Thoracic aorta (tissue), 2 donors: ENCODE results near the gene ANO7. TPM values are rescaled to one million over a fixed set of nuclear protein-coding genes. Genes with fewer than 3 reads are reported as not detected.
A peak's percentile ranks its signal among the peaks of the same experiment; 100 is the strongest.

Source experiments
- ATAC-seq: fragments of 150-250 bp; one replicate; pipeline ENCODE4 v1.8.0; 2017; ENCODE audit warnings: low read depth; ENCODE audit not compliant: insufficient number of reproducible peaks, low FRiP score
- DNase-seq: peaks from one replicate; pipeline ENCODE4 v3.0.0-alpha.2; 2020; ENCODE audit warnings: low spot score
- H3K27ac ChIP-seq, 2 donors: fragments of 200-600 bp; sonication (generic); 1 replicate in 1 of 2; 2 replicates in 1 of 2; pipeline ENCODE4 v1.5.1; 2016; ENCODE audit warnings: mild to moderate bottlenecking in 2 of 2, moderate library complexity in 2 of 2
- H3K27me3 ChIP-seq: fragments of 200-600 bp; sonication (generic); replicated peaks from 2 replicates; pipeline ENCODE4 v1.6.0; 2016; ENCODE audit warnings: mild to moderate bottlenecking; ENCODE audit not compliant: insufficient read depth
- H3K36me3 ChIP-seq: fragments of 200-600 bp; sonication (generic); one replicate; pipeline ENCODE4 v1.5.1; 2016
- H3K4me1 ChIP-seq, 2 donors: fragments of 200-600 bp; sonication (generic); 1 replicate in 1 of 2; 2 replicates in 1 of 2; pipeline versions ENCODE4 v1.5.1 to v1.6.0; 2016; ENCODE audit warnings: low read depth in 2 of 2, mild to moderate bottlenecking in 1 of 2; ENCODE audit not compliant: control insufficient read depth in 1 of 2
- H3K4me3 ChIP-seq: fragments of 200-600 bp; sonication (generic); 2 replicates; pipeline ENCODE4 v1.5.1; 2016; ENCODE audit warnings: mild to moderate bottlenecking
- H3K9me3 ChIP-seq: fragments of 200-600 bp; sonication (generic); 2 replicates; pipeline ENCODE4 v1.5.1; 2016
- total RNA-seq, 2 donors: library from RNA; depleted of rRNA; stranded (reverse); fragments of >200 nt; gene quantifications; one replicate each; pipeline versions ENCODE4 v1.1.0 to v1.2.3, GENCODE V29; 2016
- TF ChIP-seq, protein P1 (sequence below): fragments of 200-600 bp; sonication (generic); IDR thresholded peaks from one replicate; pipeline ENCODE4 v1.5.1; 2019; ENCODE audit warnings: antibody characterized with exemption

The ANO7 gene
- total RNA-seq, 2 donors from 2014 or later: 0.27 to 1.2 TPM

DNA sequence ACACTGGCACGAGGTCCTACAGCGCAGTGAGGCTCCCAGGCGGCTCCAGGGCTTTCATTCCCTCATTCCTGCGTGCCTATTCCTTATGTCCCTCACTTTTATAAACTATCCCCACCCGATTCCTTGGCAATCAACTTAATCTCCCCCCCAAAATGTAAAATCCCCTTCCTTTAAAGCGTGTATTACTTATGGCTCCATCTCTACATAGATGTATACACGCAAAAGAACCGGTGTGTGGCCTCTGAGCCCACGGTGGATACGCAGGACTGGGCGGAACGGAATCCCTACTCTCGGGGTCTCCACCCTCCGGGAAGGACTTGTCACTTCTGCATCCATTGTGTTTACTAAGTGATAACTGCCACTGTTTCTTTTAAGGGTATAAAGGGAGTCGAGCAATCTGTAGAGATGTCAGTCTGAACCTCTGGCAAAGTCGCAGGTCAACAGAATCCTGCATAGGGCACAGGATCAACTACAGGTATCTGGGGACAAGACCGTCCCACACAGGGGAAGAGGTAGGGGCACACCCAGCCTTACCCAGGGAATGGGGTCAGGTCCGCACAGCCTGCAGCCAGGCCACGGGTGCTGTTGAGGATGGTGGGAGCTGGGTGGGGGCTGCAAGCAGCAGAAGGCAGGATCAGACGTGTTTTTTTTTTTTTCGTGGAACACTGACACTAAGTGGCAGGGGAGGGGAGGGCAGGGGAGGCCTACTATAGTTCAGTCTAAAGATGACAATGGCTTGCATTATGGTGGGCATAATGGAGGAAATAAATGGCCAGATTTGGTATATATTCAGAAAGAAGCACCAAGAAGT lies 84.9 kb downstream of the ANO7 start:
- H3K4me1 ChIP-seq: peaks cover 26 to 39% of the 10 kb centered on the region in 2 donors
- peak overlapping the region; percentile 70 to 73 for H3K27ac ChIP-seq
- peak overlapping the region; percentile 97 for H3K4me3 ChIP-seq
- no peak for ATAC-seq
- DNase-seq: no peak
- TF ChIP-seq, protein P1, sequence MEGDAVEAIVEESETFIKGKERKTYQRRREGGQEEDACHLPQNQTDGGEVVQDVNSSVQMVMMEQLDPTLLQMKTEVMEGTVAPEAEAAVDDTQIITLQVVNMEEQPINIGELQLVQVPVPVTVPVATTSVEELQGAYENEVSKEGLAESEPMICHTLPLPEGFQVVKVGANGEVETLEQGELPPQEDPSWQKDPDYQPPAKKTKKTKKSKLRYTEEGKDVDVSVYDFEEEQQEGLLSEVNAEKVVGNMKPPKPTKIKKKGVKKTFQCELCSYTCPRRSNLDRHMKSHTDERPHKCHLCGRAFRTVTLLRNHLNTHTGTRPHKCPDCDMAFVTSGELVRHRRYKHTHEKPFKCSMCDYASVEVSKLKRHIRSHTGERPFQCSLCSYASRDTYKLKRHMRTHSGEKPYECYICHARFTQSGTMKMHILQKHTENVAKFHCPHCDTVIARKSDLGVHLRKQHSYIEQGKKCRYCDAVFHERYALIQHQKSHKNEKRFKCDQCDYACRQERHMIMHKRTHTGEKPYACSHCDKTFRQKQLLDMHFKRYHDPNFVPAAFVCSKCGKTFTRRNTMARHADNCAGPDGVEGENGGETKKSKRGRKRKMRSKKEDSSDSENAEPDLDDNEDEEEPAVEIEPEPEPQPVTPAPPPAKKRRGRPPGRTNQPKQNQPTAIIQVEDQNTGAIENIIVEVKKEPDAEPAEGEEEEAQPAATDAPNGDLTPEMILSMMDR: no peak
- no peaks in the 10 kb centered on the region for H3K9me3 ChIP-seq
- no peaks in the 10 kb centered on the region for H3K36me3 ChIP-seq
- no peaks in the 10 kb centered on the region for H3K27me3 ChIP-seq

- H3K27me3 ChIP-seq: no peaks in the 10 kb centered on the region
- no peak for DNase-seq
- ATAC-seq: no peak
- peaks cover 26 to 32% of the 10 kb centered on the region in 2 donors for H3K4me1 ChIP-seq
- TF ChIP-seq, protein P1: no peak
- H3K36me3 ChIP-seq: no peaks in the 10 kb centered on the region
- no peaks in the 10 kb centered on the region for H3K9me3 ChIP-seq
- no peak overlapping the region for H3K4me3 ChIP-seq
- no peak overlapping the region for H3K27ac ChIP-seq
These were observed 85.7 kb downstream of the ANO7 start for GRCh38 chr2:241274127-241274526.

Other genes with a start within 250 kb of the ANO7 start
- gene SNED1, start 190.1 kb upstream of the ANO7 start, total RNA-seq: 100 to 1,000 TPM; 133 to 206 TPM
- 10 to 100 TPM; 24.6 to 39.4 TPM for gene MTERF4, start 86.4 kb upstream of the ANO7 start, total RNA-seq
- 1 to 10 TPM; 3.1 to 3.5 TPM for gene PASK, start 39.2 kb upstream of the ANO7 start, total RNA-seq
- gene PPP1R7, start 38.2 kb upstream of the ANO7 start, total RNA-seq: 10 to 100 TPM; 28.9 to 40.3 TPM
- gene HDLBP, start 127.0 kb downstream of the ANO7 start, total RNA-seq: 100 to 1,000 TPM; 404 to 447 TPM
- gene SEPTIN2, start 127.2 kb downstream of the ANO7 start, total RNA-seq: 100 to 1,000 TPM; 289 to 405 TPM
- 10 to 100 TPM; 48.1 to 67.4 TPM for gene FARP2, start 167.6 kb downstream of the ANO7 start, total RNA-seq